Measurements from ENCODE around the gene PYGM. TPM values are rescaled to one million over a fixed set of nuclear protein-coding genes. Genes with fewer than 3 reads are reported as not detected.

Gene PYGM
- total RNA-seq, 4 donors from 2014 or later, result 2.1 to 25.9 (median 12.2) TPM

GRCh38 chr11:64767344-64768299 is 7.8 kb upstream of the PYGM start:
- TF ChIP-seq CTCF (IDR thresholded peaks at IDR 0.05), result peak in 2 of 3 donors; percentile 43 to 81

DNA sequence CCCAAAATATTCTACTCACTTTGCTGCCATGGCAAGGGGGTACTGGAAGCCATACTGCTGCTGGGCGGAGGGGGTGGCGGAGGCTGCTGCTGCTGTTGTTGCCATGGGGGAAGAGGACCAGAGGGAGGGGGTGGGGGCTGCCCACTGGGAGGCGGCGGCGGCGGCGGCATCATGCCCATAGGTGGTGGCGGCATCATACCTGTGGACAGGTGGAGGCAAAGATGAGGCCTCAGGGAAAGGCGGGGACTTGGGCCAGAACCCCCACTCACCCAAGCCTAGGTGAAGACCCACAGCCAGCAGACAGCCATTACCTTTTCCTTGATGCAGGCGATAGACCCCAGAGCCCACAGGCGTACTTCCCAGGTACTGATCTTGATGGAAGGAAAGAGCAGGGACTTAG is 7.1 kb upstream of the PYGM start:
- DNase-seq (ENCODE audit: low spot score), result no peak
- TF ChIP-seq CTCF (IDR thresholded peaks at IDR 0.05), result no peak

More at GRCh38 chr11:64767344-64768299, 7.8 kb upstream of the PYGM start:
- ATAC-seq (ENCODE audit: low FRiP score), result no peak
- peak; percentile 91 for DNase-seq (ENCODE audit: low spot score)

GRCh38 chr11:64765851-64766665 is 6.3 kb upstream of the PYGM start:
- no peak for TF ChIP-seq CTCF (IDR thresholded peaks at IDR 0.05)
- no peak for DNase-seq (ENCODE audit: low spot score)
- ATAC-seq (ENCODE audit: low FRiP score), result no peak

More for the DNA sequence above, 7.1 kb upstream of the PYGM start:
- no peak for ATAC-seq (ENCODE audit: low FRiP score)

GRCh38 chr11:64765291-64765850 is 5.6 kb upstream of the PYGM start:
- DNase-seq (ENCODE audit: low spot score), result no peak
- ATAC-seq (ENCODE audit: low FRiP score), result no peak
- no peak for TF ChIP-seq CTCF (IDR thresholded peaks at IDR 0.05)

GRCh38 chr11:64764753-64765152 is 5.0 kb upstream of the PYGM start:
- DNase-seq (ENCODE audit: low spot score) (no peak), ATAC-seq (ENCODE audit: low FRiP score) (no peak)
- no peak for TF ChIP-seq CTCF (IDR thresholded peaks at IDR 0.05)

DNA sequence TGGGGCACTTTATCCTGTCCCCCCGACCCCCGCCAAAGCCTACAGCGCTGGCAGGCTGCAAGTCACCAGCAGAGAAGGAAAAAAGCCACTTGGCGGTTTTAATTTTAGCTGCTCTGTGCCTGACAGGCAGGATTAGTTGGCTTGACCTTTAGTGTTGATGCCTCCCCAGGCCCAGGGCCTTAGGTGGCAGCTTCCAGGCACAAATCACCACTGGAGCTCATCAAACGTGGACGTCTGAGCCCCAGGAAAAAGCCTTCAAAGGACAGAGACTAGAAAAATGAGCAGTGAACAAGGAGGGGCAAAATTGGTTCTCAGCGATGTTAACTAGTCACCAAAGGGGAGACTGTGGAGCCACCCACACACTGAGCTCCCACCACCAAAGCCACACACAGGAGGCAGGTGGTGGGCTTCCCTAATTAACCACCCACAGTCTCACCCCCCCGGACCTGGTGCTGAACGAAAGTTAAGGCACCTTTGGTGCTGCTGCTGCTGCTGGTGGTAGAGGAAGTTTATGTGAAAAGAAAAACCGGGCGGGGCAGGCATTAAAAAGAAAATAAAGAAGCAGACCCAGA is 4.4 kb upstream of the PYGM start:
- DNase-seq (ENCODE audit: low spot score) (no peak), ATAC-seq (ENCODE audit: low FRiP score) (no peak)
- no peak for TF ChIP-seq CTCF (IDR thresholded peaks at IDR 0.05)
